HG03354 (cell line): ENCODE measurements around the gene CHST8.

ENCODE experiments used
- ATAC-seq: cut with Tn5 transposase; IDR thresholded peaks from one replicate; pipeline ENCODE4 v1.9.1; 2021; ENCODE audit warnings: mild to moderate bottlenecking; ENCODE audit not compliant: unreplicated experiment, poor library complexity, severe bottlenecking

CHST8 gene

DNA sequence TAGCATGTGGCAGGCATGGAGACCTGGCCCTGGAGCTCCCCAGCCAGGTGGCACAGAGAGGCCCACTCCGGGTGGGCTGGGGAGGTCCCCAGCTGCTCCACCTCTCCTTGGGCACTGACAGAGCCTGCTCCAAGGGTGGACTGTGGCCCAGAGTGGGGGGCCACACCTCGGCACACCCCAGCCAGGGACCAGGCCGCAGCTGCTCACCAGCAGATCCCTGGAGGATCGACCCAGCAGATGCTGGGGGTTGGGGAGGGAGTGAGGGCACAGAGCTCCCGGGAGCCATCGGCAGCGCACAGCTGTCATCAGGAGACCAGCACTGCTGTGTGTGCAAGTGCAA is 102.9 kb downstream of the CHST8 start:
- no peak for ATAC-seq

GRCh38 chr19:33725567-33725966 is 103.8 kb downstream of the CHST8 start:
- no peak for ATAC-seq

DNA sequence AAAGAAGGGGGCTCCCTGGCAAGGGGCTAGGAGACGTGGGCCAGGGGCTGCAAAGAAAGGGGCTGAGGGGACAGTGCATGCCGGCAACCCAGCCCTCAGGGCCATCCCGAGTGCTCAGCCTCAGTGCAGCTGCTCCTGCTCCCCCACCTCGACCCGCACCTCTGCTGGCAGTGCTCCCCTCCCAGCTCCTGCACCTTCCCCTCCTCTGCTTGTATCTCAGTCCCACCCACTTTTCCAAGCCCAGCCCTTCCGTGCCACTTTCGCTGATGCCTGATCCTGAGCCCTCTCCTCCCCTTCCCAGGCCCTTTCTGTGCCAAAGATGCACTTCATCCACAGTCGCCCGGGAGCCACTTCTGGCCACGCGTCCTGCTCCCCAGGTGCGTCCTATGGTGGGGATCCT is 105.0 kb downstream of the CHST8 start:
- ATAC-seq, result no peak

- ATAC-seq, result no peak
Observed at GRCh38 chr19:33727331-33727998, 105.7 kb downstream of the CHST8 start.

GRCh38 chr19:33728141-33728540 is 106.4 kb downstream of the CHST8 start:
- no peak for ATAC-seq

GRCh38 chr19:33730858-33731607 is 109.3 kb downstream of the CHST8 start:
- ATAC-seq, result no peak

GRCh38 chr19:33731881-33732280 is 110.1 kb downstream of the CHST8 start:
- no peak for ATAC-seq

DNA sequence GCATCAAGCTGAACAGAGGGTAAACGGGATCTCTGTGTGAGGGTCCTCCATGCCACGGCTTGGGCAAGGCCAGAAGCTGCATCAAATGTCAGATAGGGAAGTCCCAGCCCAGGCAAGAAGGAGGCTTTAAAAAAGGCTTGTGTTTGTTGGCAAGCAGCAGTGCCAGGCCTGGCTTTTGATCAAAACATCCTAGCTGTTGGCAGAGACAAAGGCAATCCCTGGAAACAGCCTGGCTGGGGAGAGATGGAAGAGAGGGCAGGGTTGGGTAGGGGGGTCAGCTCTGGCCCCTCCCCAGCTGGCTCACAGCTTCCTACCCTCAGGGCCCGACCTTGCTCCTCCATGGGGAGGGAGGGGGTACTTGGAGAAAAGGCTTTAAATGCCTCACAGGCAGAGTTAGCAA is 113.2 kb downstream of the CHST8 start:
- no peak for ATAC-seq

- no peak for ATAC-seq
Observed at GRCh38 chr19:33736158-33736557, 114.4 kb downstream of the CHST8 start.

DNA sequence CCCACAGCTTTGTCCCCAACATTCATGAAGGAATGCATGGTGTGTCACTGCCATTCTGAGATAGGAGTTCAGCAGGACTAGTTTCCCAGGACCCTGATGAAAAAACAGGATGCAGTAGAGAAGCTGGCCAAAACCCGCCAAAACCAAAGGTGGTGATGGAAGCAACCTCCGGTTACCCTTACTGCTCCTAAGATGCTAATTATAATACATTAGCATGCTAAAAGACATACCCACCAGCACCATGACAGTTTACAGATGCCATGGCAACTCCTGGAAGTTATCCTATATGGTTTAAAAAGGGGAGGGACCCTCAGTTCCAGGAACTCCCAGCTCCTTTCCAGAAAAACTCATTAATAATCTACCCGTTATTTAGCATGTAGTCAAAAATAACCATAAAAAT is 115.0 kb downstream of the CHST8 start:
- ATAC-seq, result no peak

DNA sequence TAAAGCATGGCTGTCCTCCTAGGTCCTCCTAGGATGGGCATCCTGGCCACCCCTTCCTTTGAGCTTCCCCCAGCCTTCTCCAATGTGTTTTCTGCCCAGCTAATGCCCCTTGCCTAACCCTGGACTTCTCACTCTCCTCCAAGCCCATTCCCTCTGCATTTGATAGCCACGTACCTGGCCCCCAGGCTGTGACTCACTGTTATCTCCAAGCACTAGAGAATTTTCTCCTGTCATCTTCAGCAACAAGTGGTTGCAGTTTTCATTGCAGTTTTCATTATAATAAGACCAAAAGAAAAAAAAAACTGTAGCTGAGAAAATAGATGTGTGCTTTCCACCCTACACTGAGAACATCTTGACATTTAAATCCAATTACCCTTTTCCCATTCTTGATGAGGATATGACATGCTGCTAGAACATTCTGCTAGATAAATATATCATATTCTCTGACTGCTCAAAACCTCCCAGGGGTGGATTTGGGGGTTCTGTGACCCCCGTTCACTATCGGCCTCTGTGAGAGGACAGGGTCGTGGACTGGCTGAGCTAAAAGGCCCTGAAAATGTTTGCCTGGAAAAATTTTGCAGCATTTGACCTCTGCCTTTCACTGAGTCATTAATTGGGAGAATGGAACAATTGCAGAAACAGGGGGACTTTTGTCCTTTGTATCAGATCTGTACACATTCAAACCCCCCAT is 116.1 kb downstream of the CHST8 start:
- ATAC-seq, result no peak

DNA sequence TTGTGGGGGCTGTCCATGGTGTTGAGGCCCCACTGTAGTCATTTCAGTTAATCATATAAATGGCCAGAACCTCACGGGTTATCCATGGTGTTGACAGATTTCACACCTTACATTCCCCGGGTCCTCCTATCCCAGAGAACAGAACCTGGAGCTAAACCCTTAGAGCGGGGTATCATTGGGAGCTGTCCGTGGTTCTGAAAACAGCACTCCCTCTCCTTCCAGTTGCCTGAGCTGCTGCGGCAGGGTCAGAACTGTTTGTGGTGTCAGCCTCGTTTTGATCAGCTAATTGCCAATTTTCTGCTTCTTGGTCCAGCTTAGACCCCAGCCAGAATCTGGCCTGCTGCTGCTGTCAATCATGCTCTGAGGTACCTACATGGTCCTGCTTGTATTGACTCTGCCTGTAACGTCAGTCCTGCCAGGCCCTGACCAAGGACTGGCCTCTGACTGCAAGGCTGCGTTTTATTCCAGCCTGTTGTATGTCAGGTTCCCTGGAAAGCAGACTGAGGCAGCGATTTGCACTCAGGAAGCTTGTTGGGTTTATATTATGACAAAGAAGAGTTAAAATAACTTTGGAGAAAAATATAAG is 119.2 kb downstream of the CHST8 start:
- no peak for ATAC-seq

GRCh38 chr19:33745297-33745696 is 123.5 kb downstream of the CHST8 start:
- ATAC-seq, result no peak

GRCh38 chr19:33746159-33746558 is 124.4 kb downstream of the CHST8 start:
- no peak for ATAC-seq

DNA sequence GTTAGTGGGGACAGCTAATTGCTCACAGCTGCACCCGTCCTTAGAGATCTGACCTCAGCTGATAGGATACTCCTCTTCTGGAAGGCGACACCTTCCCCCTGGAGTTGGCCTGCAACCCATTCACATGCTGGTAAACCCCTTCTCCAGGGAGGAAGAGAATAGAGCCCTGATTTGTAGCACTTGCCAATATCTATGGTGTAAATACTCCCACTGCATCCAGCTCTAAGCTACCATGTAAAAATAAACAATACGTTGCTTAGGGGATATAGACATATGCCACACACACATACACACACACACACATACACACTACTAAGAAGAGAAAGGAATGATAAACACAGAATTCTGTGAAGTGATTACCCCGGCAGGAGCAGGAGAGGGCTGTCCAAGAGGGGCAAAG is 125.5 kb downstream of the CHST8 start:
- no peak for ATAC-seq

DNA sequence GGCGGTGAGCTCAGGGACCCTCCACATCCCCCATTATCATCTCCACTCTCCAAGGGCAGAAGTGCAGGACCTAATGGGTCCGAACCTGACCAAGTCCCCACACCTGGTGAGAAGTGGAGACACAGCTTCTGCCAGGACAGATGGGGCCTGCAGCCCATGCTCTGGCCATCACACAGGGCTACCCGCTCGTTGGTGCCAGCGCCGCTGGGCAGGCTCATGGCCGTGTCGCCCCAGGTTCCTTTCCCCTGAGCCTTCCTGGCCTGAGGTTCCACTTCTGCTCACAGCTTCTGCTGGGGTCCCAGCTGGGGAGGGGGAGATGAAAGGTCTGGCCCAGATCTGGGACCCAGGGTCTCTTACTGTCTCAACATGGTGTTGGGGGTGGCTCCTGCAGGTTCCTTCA is 126.5 kb downstream of the CHST8 start:
- ATAC-seq, result no peak

DNA sequence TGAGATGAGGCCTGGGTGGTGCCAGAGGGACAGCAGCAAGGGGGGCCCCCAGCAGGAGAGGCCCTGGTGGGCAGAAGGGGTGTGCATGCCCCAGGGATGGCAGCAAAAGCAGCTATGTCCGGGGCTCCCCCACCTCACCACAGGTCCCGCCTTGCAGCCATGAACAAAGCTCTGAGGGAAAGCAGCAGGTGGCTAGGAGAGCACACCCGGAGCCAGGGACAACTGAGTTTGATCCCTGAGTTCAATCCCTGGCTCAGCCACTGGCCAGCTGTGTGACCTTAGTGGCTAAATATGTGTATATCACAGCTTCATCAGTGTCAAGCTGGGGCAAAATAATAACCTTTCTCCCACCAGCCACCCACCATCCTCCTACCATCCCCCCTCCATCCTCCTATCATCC is 127.3 kb downstream of the CHST8 start:
- no peak for ATAC-seq

DNA sequence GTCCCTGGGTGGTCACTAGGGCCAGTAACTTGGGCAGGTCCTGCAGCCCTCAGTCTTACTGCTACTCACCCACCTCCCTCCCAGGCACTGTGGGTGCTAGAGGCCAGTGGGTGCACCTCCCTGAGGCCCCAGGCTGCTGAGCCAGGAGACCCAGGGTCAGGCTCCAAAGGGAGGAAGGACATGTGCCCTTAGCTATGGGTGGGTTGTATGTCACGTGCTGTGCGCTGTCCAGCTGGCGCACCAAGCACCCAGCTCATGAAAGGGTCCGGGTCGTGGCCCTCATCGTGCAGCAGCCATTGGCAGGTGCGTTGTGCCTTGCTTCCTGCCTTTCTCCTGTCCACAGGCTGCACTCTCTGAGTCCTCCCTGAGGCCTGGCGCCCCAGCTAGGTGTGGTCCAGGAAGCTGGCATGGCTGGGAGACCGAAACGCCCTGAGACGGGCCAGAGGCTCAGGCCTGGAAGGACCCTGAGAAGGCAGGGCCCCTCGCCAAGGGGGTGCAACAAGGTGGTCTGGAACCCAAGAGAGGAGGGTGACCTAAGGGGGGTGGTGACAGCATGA is 127.9 kb downstream of the CHST8 start:
- no peak for ATAC-seq

- no peak for ATAC-seq
Observed at GRCh38 chr19:33750587-33751435, 129.1 kb downstream of the CHST8 start.

- no peak for ATAC-seq
Observed at GRCh38 chr19:33751436-33751770, 129.7 kb downstream of the CHST8 start.
